DMS53 treated with DMSO at 0.1 percent for 48 hours (cell line): ENCODE data around the gene NKPD1.

ENCODE experiments used
- DNase-seq: peaks from one replicate; lab custom pipeline; 2025; ENCODE audit not compliant: unreplicated experiment; lab: John Stamatoyannopoulos, UW

The NKPD1 gene

DNA sequence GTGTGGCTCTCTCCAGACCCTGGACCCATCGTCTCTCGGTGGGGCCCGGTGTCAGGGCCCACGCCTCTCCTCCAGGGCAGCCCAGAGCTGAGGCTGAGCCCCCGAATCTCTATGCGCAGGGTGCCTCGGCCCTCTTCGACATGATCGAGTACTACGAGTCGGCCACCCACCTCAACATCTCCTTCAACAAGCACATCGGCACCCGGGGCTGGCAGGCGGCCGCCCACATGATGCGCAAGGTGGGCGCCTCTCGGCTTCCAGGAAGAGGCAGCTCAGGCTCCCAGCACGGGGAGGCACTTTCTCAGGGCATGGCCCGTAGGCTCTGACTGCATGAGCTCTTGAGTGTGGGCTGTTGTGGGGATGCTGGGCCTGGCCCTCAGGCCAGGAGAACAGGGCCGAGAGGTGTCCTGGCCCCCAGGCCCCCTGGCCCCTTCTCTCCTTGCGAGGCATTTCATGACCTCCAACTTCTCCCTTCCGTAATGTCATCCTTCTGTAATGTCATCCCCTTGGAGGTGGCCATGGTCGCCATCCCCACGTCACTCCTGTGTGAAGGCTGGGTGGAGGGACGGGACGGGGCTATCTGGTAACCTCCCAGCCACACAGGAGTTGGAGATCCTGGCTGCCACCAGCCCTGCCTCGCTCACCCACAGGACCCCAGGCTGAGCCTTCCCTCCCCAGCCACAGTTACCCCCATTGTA is 19.4 kb downstream of the NKPD1 start:
- DNase-seq = no peak

DNA sequence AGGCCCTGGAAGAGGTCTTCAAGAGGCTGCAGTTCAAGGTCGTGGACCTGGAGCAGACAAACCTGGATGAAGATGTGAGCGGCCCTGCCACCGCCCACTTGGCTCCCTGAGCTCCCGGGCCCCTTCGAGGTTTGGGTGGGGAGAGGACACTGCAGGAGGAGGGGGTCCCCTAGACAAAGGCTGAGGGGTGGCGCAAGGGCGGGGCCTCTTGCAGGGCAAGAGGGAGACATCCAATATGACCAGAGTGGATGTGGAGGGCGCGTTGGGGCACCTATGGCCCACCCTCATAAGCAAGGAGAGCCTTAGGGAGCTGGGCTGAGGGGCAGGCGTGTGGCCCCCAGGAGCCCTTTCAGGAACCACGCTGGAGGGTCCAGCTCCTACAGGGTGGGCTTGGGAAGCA is 20.2 kb downstream of the NKPD1 start:
- DNase-seq = no peak

DNA sequence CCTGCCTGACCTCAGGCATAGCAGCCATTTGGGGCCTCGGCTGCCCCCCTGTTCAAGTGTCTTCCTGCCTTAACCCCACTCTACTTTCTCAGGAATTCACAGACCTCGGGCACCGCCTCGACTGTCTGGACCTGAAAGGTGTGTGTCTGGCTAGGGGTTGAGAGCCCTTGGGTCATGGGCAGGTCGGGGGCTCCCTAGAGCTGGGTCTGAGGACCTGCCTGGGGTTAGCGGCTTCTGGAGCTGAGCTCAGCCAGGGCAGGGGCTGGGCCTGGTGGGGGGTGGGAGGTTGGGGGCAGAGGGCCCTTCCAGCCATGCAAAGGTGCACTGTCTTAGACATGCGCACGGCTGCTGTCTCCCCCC is 20.7 kb downstream of the NKPD1 start:
- no peak for DNase-seq

DNA sequence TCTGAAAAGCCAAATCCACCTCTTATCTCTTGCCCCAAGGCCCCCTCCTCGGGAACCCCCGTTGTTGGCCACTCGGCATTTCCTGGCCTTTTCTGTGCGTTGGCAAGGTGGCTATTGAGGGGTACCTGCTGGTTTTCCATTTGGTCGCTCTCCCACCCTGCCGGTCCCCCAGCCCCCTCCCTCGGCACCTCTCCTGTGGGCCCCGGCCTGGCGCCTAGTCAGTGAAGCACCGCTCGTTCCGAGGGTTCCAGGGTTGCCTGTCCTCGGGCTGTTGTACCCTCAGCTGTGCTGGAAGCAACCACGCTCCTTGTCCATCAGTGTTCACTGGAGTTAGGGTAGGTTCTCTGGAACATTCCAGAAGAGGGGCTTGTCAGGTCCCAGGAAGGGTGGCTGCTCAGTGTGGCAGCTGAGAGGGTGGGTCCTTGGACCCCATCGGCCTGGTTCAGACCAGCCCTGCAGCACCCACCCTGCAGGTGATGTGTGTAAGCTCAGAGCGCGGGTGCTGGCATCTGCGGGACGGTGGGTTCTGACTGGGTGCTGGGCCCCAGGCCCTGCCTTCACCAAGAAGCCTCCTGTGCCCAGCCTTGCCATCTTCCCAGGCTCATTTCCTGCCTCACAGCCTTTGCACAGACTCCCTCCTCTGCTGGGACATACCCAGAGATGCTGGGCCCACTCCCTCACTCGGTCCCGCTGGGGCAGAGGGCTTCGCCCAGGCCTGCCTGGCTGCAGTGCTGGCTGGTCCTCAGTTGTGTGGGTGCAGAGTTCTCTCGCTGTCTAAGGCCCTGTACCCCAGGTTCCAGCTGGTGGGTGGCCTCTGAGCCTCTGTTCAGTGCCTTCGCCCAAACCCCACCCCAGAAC is 21.3 kb downstream of the NKPD1 start:
- no peak for DNase-seq

DNA sequence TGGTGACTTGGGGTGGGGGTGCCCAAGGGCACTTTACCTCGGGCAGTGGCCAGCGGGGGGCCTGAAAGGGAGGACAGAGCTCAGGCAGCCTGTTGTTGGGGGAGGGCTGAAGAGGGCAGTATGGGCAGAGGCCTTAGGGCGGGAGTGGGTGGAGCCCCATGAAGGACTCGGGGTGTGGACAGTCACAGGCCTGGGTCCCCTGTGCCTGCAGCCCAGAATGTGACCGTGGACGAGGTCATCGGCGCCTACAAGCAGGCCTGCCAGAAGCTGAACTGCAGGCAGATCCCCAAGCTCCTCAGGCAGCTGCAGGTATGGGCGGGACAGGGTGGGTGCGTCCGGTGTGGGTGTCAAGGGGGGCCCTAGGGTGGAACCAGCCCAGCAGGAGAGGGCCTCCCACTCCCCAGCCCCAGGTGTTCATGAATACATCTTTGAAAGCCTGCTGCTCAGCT is 22.5 kb downstream of the NKPD1 start:
- DNase-seq = no peak

DNA sequence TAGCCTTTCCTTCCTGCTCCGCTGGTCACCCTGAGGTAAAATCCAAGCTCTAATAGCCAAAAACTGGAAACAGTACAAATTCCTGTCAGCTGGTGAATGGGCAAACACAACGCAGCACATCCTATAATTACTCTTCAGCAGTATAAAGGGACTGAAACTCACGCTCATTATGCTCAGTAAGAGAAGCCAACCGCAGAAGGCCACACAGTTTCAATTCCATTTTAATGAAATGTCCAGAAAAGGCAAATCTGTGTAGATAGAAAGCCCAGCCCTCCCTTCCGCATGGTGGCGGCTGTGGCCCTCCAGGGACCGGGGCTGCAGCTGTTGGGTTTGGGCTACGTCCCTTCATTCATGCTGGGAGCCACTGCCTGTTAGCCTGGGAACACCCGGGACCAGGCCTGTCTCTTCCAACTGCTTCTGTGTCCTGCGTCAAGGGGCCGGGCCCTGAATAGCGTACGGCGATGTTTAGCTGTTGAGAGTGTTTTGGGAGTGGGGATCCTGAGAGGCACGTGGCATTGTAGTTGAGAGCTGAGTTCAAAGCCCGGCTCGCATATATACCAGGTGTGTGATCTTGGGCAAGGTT is 23.5 kb downstream of the NKPD1 start:
- no peak for DNase-seq

DNA sequence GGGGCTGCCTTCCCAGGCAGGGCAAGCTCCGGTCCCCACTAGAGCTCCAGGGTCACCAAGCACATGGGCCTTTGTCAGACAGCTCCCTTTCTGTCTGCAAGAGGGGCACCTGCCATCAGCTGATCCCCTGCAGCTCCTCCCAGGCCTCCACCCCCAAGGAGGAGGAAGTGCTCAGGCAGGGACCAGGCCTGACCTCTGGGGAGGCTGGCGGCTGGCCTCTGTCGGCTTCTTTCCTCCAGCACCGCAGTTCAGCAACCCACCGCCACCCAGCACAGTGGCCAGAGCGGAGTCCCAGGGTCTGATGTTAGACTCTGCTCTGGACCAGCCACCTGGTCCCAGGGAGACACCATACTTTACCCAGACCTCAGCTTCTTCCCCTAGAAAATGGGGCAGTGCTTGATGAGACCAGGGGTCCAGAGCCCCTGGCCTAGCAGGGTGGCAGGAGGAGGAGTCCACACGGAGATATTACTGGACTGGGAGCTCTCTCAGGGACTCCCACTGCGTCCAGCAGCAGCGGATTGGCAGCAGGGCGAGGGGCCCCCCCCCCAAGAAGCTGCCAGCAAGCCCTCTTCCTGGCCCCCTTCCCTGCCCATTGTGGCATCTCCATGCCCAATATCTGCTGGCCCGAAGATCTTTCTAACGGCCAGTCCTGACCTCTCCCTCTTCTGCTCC is 24.1 kb downstream of the NKPD1 start:
- DNase-seq = no peak

DNA sequence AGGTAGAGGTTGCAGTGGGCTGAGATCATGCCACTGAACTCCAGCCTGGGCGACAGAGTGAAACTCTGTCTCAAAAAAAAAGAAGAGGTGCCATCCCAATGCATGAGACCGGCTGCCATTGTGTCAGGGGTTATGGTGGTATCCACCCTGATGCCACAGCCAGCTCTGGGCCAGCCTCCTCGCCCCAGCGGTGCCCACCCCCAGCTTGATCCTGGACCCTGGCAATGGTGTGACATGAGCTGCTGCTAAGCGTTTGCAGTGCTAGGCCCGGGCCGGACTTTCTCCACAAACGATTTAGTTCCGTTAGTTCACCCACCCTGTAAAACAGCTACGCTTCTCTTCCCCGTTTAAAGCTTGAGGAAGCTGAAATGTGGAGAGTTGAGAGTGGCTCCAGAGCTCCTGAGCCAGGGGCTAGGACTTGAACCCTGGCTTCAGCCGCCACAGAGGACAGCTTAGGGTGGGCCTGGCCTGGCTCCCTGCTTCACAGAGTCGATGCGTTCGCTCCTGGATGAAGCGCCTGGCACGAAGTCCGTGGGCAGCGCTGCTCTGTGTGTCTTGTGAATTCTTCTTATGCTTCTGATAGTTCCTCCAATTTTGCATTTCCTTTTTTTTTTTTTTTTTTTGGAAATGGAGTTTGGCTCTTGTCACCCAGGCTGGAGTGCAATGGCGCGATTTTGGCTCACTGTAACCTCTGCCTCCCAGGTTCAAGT is 25.5 kb downstream of the NKPD1 start:
- DNase-seq = no peak

DNA sequence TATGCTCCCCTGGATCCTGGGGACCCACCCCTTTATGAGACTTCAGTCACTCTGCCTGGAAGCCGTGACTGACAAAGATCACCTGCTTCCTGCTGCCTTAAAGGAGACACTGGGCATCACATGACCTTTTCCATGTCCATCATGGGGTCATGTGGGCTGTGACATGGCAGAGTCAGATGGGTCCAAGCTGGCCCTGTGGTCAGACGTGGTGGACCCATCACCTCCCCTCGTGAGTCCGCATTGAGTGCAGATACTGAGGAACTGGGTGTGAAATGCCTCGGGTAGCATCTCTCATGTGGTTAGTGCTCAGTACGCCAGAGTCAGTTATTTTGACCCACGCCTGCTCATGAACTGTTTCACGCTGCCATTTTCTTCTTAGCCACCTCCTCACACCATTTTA is 27.1 kb downstream of the NKPD1 start:
- DNase-seq = no peak

DNA sequence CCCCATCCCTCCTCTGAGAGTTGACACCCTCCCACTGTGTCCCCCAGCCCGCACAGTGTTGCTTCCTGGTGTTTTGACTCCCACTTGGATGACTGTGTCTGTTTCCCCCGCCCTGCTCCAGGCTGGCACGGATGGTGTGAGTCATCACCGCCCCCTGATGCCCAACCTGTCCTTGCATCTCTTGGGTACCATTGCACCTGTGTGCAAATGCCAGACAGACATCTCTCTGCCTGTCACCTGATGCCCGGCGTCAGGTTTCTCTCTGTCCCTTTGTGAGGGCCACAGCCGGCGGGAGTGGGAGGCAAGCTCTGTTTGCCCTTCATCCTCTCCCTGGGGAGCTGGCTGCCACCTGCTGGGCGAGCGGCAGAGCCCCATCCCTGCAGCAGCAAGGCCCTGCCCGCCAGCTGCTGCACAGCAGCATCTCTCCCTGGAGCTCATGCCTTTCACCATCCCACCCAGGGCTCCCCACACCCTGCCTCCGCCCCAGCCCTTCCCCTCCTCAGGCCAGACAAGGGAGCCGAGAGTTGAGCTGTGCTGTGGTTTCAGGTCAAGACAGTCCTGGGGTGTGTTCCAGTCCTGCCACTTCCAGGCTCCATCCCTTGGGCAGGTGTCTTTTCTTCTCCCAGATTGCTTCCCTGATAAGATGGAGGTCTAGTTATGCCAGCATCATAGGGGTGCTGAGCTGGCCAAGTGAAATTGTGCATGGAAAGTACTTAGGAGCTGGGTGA is 29.7 kb downstream of the NKPD1 start:
- peak; percentile 91 for DNase-seq

DNA sequence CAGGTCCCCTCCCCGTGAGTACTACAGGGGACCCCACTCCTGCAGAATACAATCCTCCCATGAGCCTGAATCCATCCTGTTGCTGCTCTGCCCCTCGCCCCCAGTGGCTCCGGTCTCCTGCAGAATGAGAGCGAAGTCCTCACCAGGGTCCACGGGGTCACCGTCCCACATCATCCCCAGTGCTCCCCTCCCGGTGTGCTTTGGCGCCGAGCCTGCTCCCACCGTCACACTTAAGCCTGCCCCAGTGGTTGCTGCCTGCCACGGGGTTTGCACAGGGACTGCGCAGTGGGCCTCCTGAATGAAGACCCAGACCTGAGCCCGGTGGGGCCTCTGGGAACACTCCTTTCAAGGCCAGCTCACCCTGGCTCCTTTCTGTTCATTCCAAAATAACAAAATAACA is 30.5 kb downstream of the NKPD1 start:
- no peak for DNase-seq

DNA sequence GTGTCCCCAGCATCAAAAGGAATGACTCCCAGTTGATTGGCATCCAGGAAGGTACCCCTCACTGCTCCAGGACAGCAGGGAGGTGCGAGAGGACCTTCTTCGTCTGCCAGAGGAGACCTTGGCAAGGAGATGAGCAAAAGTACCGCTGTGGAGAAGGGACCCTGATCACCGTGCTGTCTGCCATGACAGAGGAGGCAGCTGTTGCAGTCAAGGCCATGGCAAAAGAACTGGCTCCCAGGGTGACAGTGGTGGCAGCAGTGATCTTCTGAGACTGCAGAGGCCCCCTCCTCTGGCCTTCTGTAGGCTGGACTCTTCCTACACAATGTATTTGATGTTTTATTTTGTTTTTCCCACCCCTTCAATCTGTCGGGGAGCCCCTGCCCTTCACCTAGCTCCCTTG is 32.0 kb downstream of the NKPD1 start:
- DNase-seq = no peak

DNA sequence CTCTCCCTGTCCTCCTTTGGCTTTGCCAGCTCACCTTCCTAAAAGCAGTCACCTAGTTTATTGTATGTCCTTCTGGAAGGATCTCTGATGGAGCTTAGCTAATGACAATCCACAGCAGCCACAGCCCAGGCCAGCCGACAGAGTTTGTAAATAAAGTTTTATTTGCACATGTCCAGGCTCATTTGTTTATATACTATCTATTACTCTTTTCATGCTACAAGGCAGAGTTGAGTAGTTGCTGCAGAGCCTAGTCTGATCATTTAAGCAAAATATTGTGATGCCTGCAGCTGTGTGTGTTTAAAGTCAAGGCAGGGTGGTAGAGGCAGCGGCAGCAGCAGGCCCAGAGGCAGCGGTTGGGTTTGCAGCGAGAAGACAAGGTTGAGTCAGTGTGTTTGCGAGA is 32.6 kb downstream of the NKPD1 start:
- no peak for DNase-seq

DNA sequence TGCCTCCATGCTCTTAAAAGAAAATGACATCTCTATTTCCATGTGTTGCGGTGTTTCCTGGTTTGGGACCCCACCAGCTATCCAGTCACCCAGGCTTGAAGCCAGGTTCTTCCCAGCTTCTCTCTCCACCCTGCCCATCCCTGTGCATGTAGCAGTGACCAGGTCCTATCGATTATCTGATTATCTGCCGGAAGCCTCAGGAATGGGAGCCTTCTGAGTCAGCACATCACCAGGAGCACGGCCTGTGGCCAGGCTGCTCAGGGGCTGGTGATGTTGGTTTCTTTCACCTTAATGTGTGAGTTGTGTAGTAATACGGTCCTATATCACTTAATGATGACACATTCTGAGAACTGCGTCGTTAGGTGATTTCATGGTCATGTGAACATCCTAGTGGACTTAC is 34.1 kb downstream of the NKPD1 start:
- DNase-seq = no peak

DNA sequence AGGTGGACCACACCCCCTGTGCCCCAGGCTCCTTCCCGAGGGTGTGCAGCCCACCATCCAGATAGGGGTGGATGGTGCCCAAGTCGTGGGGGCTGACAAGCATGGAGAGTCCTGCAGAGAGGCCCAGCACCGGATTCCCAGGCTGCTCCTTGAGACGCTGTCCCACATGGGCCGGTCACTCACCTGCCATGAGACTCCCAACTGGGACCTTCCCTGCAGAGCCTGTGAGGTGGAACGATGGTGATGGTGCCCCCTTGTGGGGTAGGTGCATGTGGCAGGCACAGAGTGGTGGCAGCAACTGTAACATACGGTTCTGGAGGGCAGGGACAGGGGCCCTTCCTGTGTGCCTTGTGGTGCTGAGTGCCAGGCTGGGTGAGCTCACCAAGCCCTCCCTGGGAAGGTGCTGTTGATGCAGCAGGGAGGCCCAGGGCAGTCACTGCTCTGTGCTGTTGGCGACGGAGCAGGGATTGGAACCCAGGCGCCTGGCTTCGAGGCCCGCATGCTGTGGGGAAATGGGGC is 34.7 kb downstream of the NKPD1 start:
- DNase-seq = peak; percentile 37

DNA sequence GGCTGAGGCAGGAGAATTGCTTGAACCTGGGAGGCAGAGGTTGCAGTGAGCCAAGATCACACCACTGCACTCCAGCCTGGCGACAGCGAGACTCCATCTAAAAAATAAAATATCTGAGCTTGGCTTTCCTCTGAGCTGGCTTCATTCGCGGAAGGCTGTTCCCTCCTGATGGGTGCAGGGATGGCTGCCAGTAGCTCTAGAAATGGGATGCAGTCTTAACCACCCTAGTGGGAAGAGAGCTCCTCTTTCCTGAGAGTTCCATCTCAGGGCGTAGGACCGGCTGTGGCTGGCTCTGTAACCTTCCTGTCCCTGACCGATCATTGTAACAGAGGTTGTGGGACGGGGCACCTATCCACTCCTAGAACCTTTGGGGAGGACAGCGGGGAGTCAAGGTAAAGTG is 35.4 kb downstream of the NKPD1 start:
- DNase-seq = no peak

DNA sequence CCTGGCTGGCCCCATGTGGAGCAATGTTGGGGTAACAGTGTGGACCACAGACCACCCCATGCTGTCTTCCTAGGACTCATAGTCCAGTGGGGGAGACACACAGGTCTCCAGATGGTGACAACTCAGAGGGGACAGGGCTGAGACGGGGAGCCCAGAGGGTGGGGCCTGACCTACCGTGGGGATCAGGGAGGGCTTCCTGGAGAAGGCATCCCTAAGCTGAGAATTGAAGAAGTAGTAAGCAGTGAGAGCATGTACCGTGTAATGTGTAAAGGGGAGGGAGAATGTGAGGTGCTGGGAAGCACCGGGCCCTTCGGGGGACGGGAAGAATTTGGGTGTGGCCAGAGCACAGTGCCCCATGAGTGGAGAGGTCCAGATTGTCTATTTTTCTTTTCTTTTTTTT is 36.8 kb downstream of the NKPD1 start:
- no peak for DNase-seq

DNA sequence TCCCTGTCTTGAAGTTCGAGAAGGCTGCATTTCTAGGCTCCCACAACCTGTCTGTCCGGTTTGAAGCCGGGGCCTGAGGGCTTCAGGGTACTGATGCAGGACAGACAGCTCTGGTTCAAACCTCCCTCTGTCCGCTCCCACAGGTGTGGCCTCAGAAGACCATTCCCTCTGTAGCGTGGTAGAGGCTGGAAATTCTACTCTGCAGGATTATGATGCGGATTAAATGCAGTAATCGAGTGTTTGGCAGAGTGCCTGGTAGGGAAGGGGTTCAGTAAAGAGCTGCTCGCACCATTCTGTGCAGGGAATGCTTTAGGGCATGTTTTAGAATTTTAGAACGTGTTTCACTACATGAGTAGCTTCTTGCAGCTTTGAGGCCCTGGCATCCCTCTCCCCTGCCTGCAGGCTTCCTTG is 37.3 kb downstream of the NKPD1 start:
- no peak for DNase-seq

DNA sequence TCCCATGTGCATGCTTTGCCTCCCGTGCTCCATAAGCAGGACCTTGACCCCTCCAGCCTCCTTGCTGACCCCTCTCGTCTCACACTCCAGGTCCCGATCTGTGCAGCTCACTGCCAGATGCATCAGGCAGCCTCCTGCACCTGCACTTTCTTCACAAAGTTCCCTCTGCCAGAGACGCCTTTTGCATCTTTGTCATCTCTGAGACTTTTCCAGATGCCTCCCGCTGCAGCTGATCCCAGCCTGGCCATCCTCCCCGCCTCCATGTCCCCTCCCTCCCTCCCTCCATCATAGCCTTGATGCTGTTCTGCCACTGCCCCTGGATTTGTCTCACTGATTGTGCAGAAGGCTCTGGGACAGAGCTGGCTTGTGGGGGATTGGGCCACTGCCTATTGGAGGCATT is 38.0 kb downstream of the NKPD1 start:
- DNase-seq = no peak

DNA sequence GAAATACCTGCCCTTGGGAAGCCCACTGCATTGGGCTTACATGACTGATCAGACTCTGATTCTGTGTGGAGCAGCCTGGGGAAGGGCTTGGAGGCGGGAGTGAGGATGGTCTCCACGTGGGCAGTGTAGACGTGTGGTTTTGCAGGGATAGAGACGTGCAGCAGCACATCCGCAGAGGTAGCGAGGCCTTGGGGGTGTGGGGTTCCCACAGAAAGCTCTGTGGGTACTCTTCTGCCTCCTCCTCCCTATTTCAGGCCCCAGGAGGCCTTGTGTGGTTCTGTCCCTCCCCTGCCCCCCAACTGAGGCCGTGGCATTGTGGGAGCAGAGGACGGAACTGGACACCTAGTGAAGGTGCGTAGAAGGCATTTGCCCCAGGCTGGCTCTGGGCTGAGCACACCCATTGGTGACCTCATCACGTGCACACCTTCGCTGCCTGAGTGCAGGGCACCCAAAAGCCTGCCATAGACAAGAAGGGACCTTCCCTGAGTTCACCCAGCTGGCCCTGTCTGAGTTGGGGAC is 38.9 kb downstream of the NKPD1 start:
- no peak for DNase-seq
